Measurements from ENCODE around the gene CEBPA.

DNA sequence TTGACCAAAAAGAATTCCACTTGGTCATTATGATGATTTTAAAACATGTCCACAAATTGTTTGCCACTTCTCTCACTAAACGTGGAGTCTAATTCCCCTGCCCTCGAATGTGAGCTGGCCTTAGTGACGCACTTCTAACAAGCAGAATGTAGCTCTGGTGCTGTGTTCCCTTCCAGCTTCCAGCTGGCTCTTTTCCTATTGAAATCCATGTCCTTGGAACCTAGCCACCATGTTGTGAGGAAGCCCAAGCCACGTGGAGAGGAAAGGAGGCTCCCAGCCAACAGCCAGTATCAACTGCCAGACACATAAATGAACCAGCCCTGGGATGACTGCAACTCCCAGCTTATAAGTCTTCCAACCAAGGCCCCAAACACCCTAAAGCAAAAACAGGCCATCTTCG, 23.6 kb upstream of the CEBPA start:
- TF ChIP-seq CTCF (IDR thresholded peaks at IDR 0.05; ENCODE audit: insufficient read depth, low read length) (no peak), GABPA (IDR thresholded peaks at IDR 0.05; ENCODE audit: low read depth) (no peak)

Measured in HL-60 (cell line).